ENCODE data around the gene STEEP1.

STEEP1 gene

DNA sequence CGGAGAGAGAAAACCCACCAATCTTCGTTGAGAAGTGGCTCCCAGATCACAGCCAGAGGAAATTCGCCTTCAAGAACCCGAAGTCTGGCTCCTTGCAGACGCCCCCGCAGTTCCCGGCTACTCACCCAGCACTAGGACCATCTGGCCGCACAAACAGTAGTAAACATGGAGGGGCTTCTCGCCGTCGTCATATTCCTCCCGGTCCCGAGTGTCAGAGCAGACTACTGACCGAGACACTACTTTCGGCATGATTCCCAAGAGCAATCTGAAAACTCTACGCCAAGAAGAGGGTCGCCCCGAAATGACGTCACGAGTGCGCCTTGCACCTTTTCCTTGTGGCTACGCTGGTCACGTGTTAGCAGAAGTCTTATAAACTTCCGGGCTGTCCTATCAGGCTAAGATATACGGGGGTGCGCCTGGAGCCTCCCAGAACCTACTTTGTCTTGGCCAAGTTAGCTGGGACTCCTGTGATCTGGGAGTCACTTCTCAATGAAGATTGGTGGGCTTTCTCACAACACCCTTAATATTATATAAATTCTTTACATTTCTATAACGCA is at the start of gene STEEP1:
STEEP1 (minus strand) TSS at position 303 of the 557 bp plus-strand sequence; CDS start at position 249, 54 bp downstream.
- Mint-ChIP-seq H3K9me3 (no peaks in the 10 kb centered on the region), H3K4me1 (peaks cover 13% of the 10 kb centered on the region), H3K36me3 (peaks cover 4% of the 10 kb centered on the region), H3K27ac (peak within 1 kb of the TSS; percentile 92), H3K4me3 (peak within 1 kb of the TSS; percentile 92), H3K27me3 (no peaks in the 10 kb centered on the region)
- DNase-seq (ENCODE audit: low spot score in 2 of 2) (peak; percentile 68 to 71), ATAC-seq (ENCODE audit: low read depth) (peak; percentile 99)

DNA sequence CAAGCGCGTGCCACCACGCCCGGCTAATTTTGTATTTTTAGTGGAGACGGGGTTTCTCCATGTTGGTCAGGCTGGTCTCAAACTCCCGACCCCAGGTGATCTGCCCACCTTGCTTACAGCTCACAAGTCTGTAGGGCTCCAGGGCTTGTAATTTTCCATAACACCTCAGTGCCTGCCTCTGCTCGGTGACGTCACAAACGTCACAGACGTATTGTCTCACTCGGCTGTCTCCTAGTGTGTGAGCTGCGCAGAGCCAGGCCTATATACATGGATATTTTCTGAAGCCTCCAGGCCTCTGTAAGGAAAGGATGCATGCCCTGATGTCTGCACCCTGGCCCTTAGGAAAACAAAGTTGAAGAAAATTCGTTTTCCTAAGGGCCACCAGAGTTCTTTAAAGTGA is 49.6 kb upstream of the STEEP1 start:
- no peaks in the 10 kb centered on the region for H3K27me3 Mint-ChIP-seq
- no peak overlapping the region for H3K27ac Mint-ChIP-seq
- H3K9me3 Mint-ChIP-seq = no peaks in the 10 kb centered on the region
- no peaks in the 10 kb centered on the region for H3K36me3 Mint-ChIP-seq
- no peak overlapping the region for H3K4me3 Mint-ChIP-seq
- no peak for DNase-seq (ENCODE audit: low spot score in 2 of 2)
- peaks cover 29% of the 10 kb centered on the region for H3K4me1 Mint-ChIP-seq
- ATAC-seq (ENCODE audit: low read depth) = no peak

DNA sequence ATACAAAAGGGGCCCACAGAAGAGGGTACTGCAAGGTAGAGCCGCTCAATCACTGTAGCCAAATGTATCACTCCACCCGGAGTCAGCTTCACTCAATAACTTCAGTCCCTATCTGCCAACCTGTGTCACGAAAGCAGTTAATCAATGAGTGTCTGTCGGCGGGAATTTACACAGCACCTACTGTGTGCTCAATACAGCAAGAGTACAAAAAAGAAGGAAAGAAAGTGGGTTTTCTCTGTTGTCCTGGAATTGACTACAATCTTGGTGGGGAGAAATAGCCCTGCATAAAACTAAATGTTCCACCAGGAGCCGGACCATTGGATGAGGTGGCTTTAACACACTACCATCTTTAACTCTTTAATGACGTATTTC is 41.8 kb upstream of the STEEP1 start:
- Mint-ChIP-seq H3K36me3 (no peaks in the 10 kb centered on the region), H3K9me3 (no peaks in the 10 kb centered on the region)

DNA sequence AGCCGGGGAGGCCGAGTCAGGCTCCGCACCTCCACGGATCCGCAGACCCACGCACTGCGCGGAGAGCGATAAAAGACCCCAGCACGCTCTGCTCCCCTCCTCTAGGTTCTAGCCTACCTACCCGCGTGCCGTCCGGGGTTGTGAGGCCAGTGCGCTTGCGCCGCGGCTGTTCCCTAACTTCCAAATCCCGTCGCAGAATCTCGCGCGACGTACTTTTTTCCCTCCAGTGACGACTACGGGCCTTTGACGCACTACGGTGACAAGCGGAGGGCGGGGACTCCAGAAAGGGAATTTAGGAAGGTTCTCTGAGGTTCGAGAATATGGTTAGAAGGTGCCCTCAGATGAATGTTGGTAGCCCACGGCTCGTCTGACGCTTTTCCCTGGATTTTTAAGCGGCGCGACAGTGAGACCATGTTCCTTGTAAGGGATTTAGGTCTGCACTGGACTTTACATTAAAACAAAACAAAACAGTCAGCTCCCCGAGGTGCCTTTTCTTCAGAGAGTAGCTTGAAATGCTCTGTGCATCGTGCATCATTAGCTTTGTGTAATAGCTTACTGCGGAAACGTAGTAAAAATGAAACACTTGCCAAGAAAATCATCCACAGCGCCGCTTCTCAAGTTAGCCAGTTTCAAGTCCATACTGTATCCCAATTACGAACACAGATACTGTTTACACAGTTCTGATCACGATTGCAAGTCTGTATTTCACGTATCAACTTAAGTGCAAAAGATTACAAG is 41.2 kb upstream of the STEEP1 start, which contains the start of gene NKRF:
NKRF (minus strand) TSS at position 145 of the 738 bp plus-strand sequence.
- Mint-ChIP-seq H3K4me3 (peak within 1 kb of the TSS; percentile 97), H3K27ac (peak within 1 kb of the TSS; percentile 99), H3K27me3 (no peaks in the 10 kb centered on the region), H3K4me1 (peaks cover 22% of the 10 kb centered on the region), H3K36me3 (peaks cover 2% of the 10 kb centered on the region), H3K9me3 (no peaks in the 10 kb centered on the region)
- peak; percentile 78 to 81 for DNase-seq (ENCODE audit: low spot score in 2 of 2)
- ATAC-seq (ENCODE audit: low read depth) = peak; percentile 80

More for the DNA sequence above, 41.8 kb upstream of the STEEP1 start:
- Mint-ChIP-seq H3K4me1 (peaks cover 20% of the 10 kb centered on the region), H3K27ac (peak overlapping the region; percentile 99), H3K27me3 (no peaks in the 10 kb centered on the region), H3K4me3 (peak overlapping the region; percentile 92)
- DNase-seq (ENCODE audit: low spot score in 2 of 2) (no peak), ATAC-seq (ENCODE audit: low read depth) (no peak)

DNA sequence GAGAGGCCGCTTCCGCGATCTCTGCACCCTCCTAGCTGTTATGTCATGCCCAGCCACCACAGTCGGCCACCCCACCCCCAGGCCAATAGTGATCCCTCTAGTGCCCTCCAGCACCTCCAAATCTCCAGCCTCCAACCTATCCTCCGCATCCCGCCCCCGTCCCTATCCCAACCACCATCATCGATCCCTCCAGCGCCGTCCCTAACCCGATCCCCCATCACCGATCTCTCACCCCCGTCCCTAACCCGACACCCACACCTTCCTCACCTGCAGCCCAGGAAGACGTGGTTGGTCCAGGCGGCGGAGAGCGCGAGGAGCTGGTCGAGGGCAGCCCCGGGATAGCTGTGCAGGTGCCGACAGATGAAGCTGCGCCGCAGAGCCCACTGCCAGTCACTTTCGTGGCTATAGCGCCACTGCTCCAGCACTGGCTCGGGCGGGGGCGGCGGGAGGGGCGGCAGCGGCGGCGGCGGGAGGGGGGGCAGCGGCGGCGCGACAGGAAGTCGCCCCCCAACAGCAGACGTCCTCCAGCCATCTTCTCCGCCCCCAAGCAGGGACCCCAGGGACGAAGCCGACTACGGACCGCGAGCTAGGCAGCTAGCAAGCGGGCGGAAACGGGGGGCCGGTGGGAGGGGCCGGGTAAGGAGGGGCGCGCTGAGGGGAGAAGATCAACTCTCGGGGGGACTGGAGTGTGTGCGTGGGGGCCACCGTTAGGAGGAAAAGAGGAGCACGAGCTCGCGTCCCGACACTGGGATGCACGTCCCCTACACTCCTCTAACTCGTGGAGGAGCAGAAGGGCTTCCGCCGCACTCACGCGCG is 40.5 kb upstream of the STEEP1 start:
- DNase-seq (ENCODE audit: low spot score in 2 of 2) = peak in 1 of 2 donors; percentile 17
- peak; percentile 49 for ATAC-seq (ENCODE audit: low read depth)
- H3K27me3 Mint-ChIP-seq = no peaks in the 10 kb centered on the region
- H3K36me3 Mint-ChIP-seq = peaks cover 2% of the 10 kb centered on the region
- H3K27ac Mint-ChIP-seq = peak overlapping the region; percentile 99
- no peaks in the 10 kb centered on the region for H3K9me3 Mint-ChIP-seq
- H3K4me3 Mint-ChIP-seq = peak overlapping the region; percentile 97
- H3K4me1 Mint-ChIP-seq = peaks cover 22% of the 10 kb centered on the region

DNA sequence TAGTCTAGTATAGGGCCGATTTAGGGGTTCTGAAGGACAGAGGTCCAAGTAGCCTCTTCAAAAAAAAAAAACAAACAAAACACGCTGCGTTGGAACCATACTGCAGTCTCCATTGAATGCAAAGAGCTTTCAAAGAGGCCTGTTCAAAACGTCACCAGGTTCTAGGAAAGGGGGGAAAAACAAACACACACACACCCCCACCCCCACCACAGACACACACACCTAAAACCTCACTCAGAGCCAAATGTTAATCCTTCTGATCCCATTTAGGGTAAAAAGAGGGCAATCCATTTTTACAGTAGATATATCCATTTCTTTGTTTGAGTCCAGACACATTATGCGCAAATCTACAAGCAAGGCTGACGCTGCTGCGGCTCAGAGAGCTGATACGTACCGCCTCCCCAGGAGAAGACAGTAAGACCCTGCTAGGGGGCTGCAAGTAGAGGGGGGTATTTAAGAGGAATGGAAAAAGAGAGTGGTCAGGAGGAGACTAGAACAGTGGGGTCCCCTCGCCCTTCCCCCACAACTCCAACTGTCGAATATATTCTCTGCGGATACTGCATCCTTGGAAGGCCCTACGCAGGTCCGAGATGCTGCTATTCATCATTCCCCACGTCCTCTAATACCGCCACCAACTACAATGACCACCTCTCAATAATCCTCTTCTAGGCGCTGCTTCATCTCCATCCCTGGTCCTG is 39.7 kb upstream of the STEEP1 start:
- H3K9me3 Mint-ChIP-seq = no peaks in the 10 kb centered on the region
- peak overlapping the region; percentile 99 for H3K27ac Mint-ChIP-seq
- peaks cover 2% of the 10 kb centered on the region for H3K36me3 Mint-ChIP-seq
- ATAC-seq (ENCODE audit: low read depth) (no peak), DNase-seq (ENCODE audit: low spot score in 2 of 2) (no peak)
- no peaks in the 10 kb centered on the region for H3K27me3 Mint-ChIP-seq
- peak overlapping the region; percentile 97 for H3K4me3 Mint-ChIP-seq
- peaks cover 22% of the 10 kb centered on the region for H3K4me1 Mint-ChIP-seq

DNA sequence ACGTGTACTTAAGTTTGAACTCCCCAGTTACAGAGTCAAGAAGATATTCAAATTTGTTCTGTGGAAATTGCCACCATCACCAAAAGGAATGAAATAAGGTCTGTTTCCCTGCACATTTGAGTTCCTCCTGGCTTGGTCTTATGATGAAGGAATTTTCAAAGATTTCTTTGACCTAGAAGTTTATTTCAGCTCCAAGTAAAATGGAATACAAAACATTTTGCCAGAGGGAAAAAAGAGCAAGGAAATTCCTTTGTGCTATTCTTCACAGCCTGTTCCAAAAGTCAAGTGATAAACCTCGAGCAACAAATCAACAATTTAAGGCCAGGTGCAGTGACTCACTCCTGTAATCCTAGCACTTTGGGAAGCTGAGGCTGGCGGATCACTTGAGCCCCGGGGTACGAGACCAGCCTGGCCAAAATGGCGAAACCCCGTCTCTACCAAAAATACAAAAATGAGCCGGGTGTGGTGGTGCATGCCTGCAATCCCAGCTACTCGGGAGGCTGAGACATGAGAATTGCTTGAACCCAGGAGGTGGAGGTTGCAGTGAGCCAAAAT is 37.6 kb upstream of the STEEP1 start:
- DNase-seq (ENCODE audit: low spot score in 2 of 2) (no peak), ATAC-seq (ENCODE audit: low read depth) (no peak)
- Mint-ChIP-seq H3K36me3 (peaks cover 2% of the 10 kb centered on the region), H3K27me3 (no peaks in the 10 kb centered on the region), H3K4me3 (no peak overlapping the region), H3K27ac (no peak overlapping the region), H3K4me1 (peaks cover 26% of the 10 kb centered on the region), H3K9me3 (no peaks in the 10 kb centered on the region)

DNA sequence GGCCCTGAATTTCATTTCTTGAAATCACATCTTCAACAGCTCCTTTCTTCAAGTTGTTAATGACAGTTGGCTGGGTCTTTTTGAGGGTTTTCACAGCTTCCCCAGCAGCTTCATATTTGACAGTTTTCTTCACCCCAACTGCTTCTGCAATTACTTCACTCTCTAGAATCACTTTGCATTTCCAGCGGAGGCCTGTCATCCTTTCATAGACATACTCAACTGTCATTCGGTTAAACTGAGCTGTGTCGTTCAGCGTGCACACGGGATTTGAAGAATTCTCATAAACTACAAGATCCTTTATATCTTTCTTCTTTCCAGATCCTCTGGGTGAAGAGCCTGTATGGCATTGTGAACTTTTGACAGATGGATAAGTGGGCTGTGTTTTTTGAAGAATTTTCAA is 24.6 kb upstream of the STEEP1 start:
- H3K36me3 Mint-ChIP-seq = peaks cover 4% of the 10 kb centered on the region

DNA sequence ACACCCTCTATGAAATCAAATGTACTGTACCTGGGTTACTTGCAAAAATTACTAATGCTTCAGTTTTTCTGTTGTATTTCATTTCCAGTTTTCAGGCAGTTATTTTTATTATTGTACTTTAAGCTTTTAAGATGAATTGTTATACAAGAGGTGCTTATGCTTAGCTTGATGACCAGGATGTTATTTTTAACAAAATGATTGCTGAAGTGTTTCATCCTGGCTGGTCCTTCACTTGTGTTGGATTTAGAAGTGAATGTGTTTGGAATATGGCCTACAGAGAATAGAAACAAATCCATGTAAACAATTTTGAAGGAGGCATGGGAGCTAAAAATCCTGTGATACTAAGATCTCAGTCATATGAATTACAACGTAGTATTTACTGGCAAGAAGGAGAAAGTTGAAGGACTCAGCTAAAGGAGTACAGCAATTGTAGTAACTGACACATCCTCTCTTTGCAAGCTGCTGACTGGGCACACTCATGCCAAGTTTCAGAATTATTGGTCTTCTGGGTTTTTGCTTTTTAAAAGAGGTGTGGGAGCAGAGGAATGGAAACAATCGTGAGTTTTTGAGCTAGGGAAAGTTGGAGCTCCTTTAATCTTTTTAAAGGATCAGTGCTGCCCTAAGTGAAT is 18.3 kb upstream of the STEEP1 start:
- ATAC-seq (ENCODE audit: low read depth) = no peak
- H3K4me1 Mint-ChIP-seq = peaks cover 8% of the 10 kb centered on the region
- no peak for DNase-seq (ENCODE audit: low spot score in 2 of 2)
- no peaks in the 10 kb centered on the region for H3K9me3 Mint-ChIP-seq
- H3K4me3 Mint-ChIP-seq = no peak overlapping the region
- H3K36me3 Mint-ChIP-seq = peaks cover 2% of the 10 kb centered on the region
- H3K27ac Mint-ChIP-seq = no peak overlapping the region
- no peaks in the 10 kb centered on the region for H3K27me3 Mint-ChIP-seq

More for the DNA sequence above, 24.6 kb upstream of the STEEP1 start:
- Mint-ChIP-seq H3K4me1 (peaks cover 4% of the 10 kb centered on the region), H3K9me3 (no peaks in the 10 kb centered on the region), H3K27me3 (no peaks in the 10 kb centered on the region), H3K4me3 (no peak overlapping the region), H3K27ac (peak overlapping the region; percentile 69)
- ATAC-seq (ENCODE audit: low read depth) = no peak
- DNase-seq (ENCODE audit: low spot score in 2 of 2) = no peak

DNA sequence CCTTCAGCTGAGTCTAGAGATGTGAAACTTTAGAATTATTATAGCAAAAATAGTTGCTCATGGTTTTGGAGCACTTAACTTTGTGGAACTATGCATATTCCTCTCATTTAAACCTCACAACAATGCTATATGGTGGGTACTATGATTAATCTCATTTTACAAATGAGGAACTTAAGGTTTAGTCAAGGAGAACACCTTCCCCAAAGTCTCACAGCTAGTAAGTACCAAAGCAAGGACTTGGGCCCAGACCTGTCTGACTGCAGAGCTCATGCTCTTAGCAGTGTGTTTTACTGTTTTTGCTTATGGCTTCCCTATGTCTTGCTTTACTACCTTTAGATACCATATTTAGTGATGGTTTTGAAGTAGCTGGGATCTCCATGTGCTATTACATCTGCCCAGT is 14.2 kb upstream of the STEEP1 start:
- peak overlapping the region; percentile 53 for H3K27ac Mint-ChIP-seq
- no peaks in the 10 kb centered on the region for H3K9me3 Mint-ChIP-seq
- H3K4me3 Mint-ChIP-seq = no peak overlapping the region
- peak in 1 of 2 donors; percentile 16 for DNase-seq (ENCODE audit: low spot score in 2 of 2)
- H3K27me3 Mint-ChIP-seq = no peaks in the 10 kb centered on the region
- peaks cover 2% of the 10 kb centered on the region for H3K36me3 Mint-ChIP-seq
- peaks cover 11% of the 10 kb centered on the region for H3K4me1 Mint-ChIP-seq
- ATAC-seq (ENCODE audit: low read depth) = peak; percentile 79

DNA sequence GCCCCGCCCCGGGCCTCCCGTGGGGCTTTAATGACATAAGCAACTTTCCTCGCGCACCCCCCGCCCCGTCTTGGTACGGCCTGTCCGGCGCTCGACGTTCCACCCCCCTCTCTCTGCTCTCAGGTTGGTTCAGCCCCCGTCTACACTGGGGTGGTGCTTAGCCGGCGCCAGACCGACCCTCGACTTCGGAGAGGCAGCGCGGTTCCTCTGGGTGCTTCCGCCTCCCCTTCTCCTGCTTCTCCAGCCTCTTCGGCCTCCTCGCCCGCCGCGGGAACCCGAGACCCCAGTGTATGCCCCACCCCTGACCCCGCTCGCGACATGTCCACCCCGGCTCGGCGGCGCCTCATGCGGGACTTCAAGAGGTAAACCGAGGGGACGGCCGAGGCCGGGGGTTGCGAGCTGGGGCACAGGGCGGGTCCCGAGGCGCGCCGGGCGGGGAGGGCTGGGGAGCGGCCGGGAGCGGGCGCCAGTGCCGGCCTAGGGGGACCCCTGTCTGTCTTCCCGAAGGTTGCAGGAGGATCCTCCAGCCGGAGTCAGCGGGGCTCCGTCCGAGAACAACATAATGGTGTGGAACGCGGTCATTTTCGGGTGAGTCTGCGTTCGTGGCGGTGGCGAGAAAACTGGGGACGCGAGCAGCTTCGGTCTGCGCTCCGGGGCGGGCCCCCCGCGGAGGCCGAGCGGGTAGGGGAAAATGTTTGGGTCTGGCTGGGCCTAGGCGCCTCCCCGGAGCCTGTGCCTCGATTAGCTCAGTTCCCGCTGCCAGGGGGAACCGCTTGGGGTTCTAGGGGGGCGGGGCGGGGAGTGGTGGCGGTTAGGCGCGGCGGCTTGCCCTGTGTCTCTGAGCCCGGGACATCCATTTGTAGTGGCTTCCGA is 9.4 kb upstream of the STEEP1 start, which contains the start of gene UBE2A:
UBE2A (plus strand) TSS at position 170 of the 873 bp plus-strand sequence; CDS start at position 319, 149 bp downstream.
- ATAC-seq (ENCODE audit: low read depth) (peak; percentile 87), DNase-seq (ENCODE audit: low spot score in 2 of 2) (peak; percentile 74 to 85)
- H3K27ac Mint-ChIP-seq = peak within 1 kb of the TSS; percentile 93
- H3K36me3 Mint-ChIP-seq = no peaks in the 10 kb centered on the region
- no peaks in the 10 kb centered on the region for H3K9me3 Mint-ChIP-seq
- peak within 1 kb of the TSS; percentile 98 for H3K4me3 Mint-ChIP-seq
- no peaks in the 10 kb centered on the region for H3K27me3 Mint-ChIP-seq
- peaks cover 13% of the 10 kb centered on the region for H3K4me1 Mint-ChIP-seq

DNA sequence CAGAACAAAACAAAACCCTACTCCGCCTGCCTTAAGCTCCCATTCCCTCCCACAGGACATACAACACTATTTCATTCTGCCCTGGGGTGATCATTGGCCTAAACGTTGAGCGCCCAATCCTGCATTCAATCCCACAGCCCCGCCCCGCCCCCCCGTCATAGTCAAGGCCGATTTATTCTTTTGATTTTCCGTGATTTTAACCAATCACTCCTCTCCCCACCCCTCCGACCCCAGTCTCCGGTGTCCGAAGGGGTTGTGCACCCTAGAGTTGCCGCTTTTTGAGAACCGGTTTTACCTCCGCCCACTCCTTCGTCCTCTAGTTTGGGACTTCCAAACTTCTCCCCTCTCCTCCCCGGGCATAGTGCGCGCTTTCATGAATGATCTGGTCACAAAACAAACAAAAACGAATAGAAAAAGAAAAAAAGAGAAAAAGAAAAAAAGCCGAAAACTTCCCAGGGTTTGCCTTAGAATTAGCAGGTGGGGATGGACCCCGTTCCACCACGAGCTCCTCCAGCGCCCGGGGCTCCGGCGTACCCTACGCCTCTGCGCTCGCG is 8.7 kb upstream of the STEEP1 start:
- H3K27me3 Mint-ChIP-seq = no peaks in the 10 kb centered on the region
- H3K4me3 Mint-ChIP-seq = peak overlapping the region; percentile 98
- peak; percentile 7 for ATAC-seq (ENCODE audit: low read depth)
- H3K4me1 Mint-ChIP-seq = peaks cover 8% of the 10 kb centered on the region
- H3K27ac Mint-ChIP-seq = peak overlapping the region; percentile 93
- no peaks in the 10 kb centered on the region for H3K9me3 Mint-ChIP-seq
- DNase-seq (ENCODE audit: low spot score in 2 of 2) = no peak
- no peaks in the 10 kb centered on the region for H3K36me3 Mint-ChIP-seq

Data from memory B cell (primary cell).